Measurements from ENCODE around the gene TRIM47.

DNA sequence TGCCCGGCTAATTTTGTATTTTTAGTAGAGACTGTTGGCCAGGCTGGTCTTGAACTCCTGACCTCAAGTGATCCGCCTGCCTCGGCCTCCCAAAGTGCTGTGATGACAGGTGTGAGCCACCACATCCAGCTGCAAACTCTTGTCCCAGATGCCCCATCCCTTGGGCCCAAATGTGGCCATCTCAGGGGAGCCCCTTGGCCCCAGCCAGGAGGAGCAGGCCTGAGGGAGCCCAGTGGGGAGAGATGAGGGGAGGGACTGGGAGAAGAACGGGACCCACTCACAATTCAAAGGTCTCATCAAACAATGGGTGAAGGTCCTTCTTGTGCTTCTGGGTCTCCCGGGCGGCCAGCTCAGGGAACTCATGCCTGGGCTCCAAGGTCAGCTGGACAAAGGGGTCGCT, 48.6 kb downstream of the TRIM47 start:
- TF ChIP-seq EZH2 (IDR thresholded peaks at IDR 0.05; ENCODE audit: insufficient read depth, poor library complexity, severe bottlenecking) (no peak), EZH2phosphoT487 (IDR thresholded peaks at IDR 0.05; ENCODE audit: insufficient read depth, low read depth) (no peak)
